ENCODE results near the gene ISG15.
"Not testable (repeated sequence)": the region's sequence is repeated elsewhere in the genome, so short reads cannot be mapped to it uniquely, and the experiment has no call there.

The ISG15 gene

GRCh38 chr1:1014799-1015681, 1.7 kb downstream of the ISG15 start:
- Histone ChIP-seq H3K4me1 (ENCODE audit: insufficient read depth, poor library complexity, severe bottlenecking) (peaks cover 6% of the 10 kb centered on the region), H3K4me3 (ENCODE audit: severe bottlenecking) (no peak overlapping the region), H3K27me3 (ENCODE audit: insufficient read depth, poor library complexity, severe bottlenecking) (no peaks in the 10 kb centered on the region), H3K27ac (ENCODE audit: poor library complexity, severe bottlenecking) (no peak overlapping the region), H3K9me3 (ENCODE audit: severe bottlenecking) (no peaks in the 10 kb centered on the region), H3K36me3 (ENCODE audit: low read depth) (no peaks in the 10 kb centered on the region)
- DNase-seq (ENCODE audit: low spot score) (no peak), ATAC-seq (ENCODE audit: low read depth) (0 out of 3 replicates have a peak, but pooled peaks have one; percentile 13)
- peak; percentile 39 for TF ChIP-seq CTCF (IDR thresholded peaks at IDR 0.05; ENCODE audit: poor library complexity, severe bottlenecking)

GRCh38 chr1:1017397-1018320, 4.4 kb downstream of the ISG15 start:
- H3K27ac ChIP-seq (ENCODE audit: poor library complexity, severe bottlenecking); DNase-seq (ENCODE audit: low spot score); H3K4me1 ChIP-seq (ENCODE audit: insufficient read depth, poor library complexity, severe bottlenecking): not testable (repeated sequence)

GRCh38 chr1:1018321-1018685, 5.0 kb downstream of the ISG15 start:
- H3K27ac ChIP-seq (ENCODE audit: poor library complexity, severe bottlenecking); H3K9me3 ChIP-seq (ENCODE audit: severe bottlenecking); ATAC-seq (ENCODE audit: low read depth); H3K27me3 ChIP-seq (ENCODE audit: insufficient read depth, poor library complexity, severe bottlenecking); DNase-seq (ENCODE audit: low spot score); H3K4me3 ChIP-seq (ENCODE audit: severe bottlenecking): not testable (repeated sequence)
- Histone ChIP-seq H3K36me3 (ENCODE audit: low read depth) (peaks cover 14% of the 10 kb centered on the region), H3K4me1 (ENCODE audit: insufficient read depth, poor library complexity, severe bottlenecking) (peaks cover 10% of the 10 kb centered on the region)

More at GRCh38 chr1:1017397-1018320, 4.4 kb downstream of the ISG15 start:
- not testable (repeated sequence) for H3K9me3 ChIP-seq (ENCODE audit: severe bottlenecking); H3K27me3 ChIP-seq (ENCODE audit: insufficient read depth, poor library complexity, severe bottlenecking); H3K36me3 ChIP-seq (ENCODE audit: low read depth); H3K4me3 ChIP-seq (ENCODE audit: severe bottlenecking); ATAC-seq (ENCODE audit: low read depth)

- peak; percentile 35 for ATAC-seq (ENCODE audit: low read depth)
- no peak for DNase-seq (ENCODE audit: low spot score)
- Histone ChIP-seq H3K4me1 (ENCODE audit: insufficient read depth, poor library complexity, severe bottlenecking) (peaks cover 21% of the 10 kb centered on the region), H3K36me3 (ENCODE audit: low read depth) (peaks cover 25% of the 10 kb centered on the region), H3K4me3 (ENCODE audit: severe bottlenecking) (peak overlapping the region; percentile 47), H3K9me3 (ENCODE audit: severe bottlenecking) (no peaks in the 10 kb centered on the region), H3K27me3 (ENCODE audit: insufficient read depth, poor library complexity, severe bottlenecking) (no peaks in the 10 kb centered on the region), H3K27ac (ENCODE audit: poor library complexity, severe bottlenecking) (peak overlapping the region; percentile 96)
- TF ChIP-seq CTCF (IDR thresholded peaks at IDR 0.05; ENCODE audit: poor library complexity, severe bottlenecking): peak; percentile 80
Measured at GRCh38 chr1:1019122-1019999, 6.1 kb downstream of the ISG15 start.

GRCh38 chr1:1020000-1020404, 6.7 kb downstream of the ISG15 start, which contains the start of gene AGRN:
TSS of gene AGRN (plus strand) at chr1:1020120. CDS start at chr1:1020173, 53 bp downstream.
- ATAC-seq (ENCODE audit: low read depth) (no peak), DNase-seq (ENCODE audit: low spot score) (no peak)

More at GRCh38 chr1:1020000-1020404, 6.7 kb downstream of the ISG15 start, which contains the start of gene AGRN:
- Histone ChIP-seq H3K4me1 (ENCODE audit: insufficient read depth, poor library complexity, severe bottlenecking) (peaks cover 23% of the 10 kb centered on the region), H3K27ac (ENCODE audit: poor library complexity, severe bottlenecking) (peak within 1 kb of the TSS; percentile 96), H3K36me3 (ENCODE audit: low read depth) (peaks cover 28% of the 10 kb centered on the region), H3K4me3 (ENCODE audit: severe bottlenecking) (peak within 1 kb of the TSS; percentile 99), H3K27me3 (ENCODE audit: insufficient read depth, poor library complexity, severe bottlenecking) (no peaks in the 10 kb centered on the region), H3K9me3 (ENCODE audit: severe bottlenecking) (no peaks in the 10 kb centered on the region)
- no peak for TF ChIP-seq CTCF (IDR thresholded peaks at IDR 0.05; ENCODE audit: poor library complexity, severe bottlenecking)

Measured in RWPE2 (cell line).